GM13977 (cell line): Measurements from ENCODE around the gene GRIPAP1.
A peak's percentile ranks its signal among the peaks of the same experiment; 100 is the strongest.

Experiments used
- DNase-seq: peaks from one replicate; pipeline ENCODE4 v3.0.0; 2012; ENCODE audit warnings: low spot score
- CTCF ChIP-seq: IDR thresholded peaks from 2 replicates; pipeline ENCODE4 v1.5.1; 2012; ENCODE audit warnings: mild to moderate bottlenecking, control low read depth; ENCODE audit not compliant: insufficient read depth; ENCODE audit errors: extremely low read depth, missing control alignments
- in situ Hi-C: fragments of 300-500 bp; cut with MboI; formaldehyde crosslinking; loops from one replicate; pipeline ENCODE4 v1.12.0; 2022; ENCODE audit warnings: low sequenced_read_pairs, low pct_unique_long_range_greater_than_20kb, mixed read lengths, inconsistent platforms; ENCODE audit not compliant: unreplicated experiment

The GRIPAP1 gene

GRCh38 chrX:48960291-48960690, 41.8 kb downstream of the GRIPAP1 start:
- no peak for DNase-seq
- no peak for TF ChIP-seq CTCF
- in situ Hi-C loops: no loop called here

GRCh38 chrX:48958635-48959094, 43.4 kb downstream of the GRIPAP1 start:
- DNase-seq: no peak
- TF ChIP-seq CTCF: no peak
- in situ Hi-C loops: no loop called here

DNA sequence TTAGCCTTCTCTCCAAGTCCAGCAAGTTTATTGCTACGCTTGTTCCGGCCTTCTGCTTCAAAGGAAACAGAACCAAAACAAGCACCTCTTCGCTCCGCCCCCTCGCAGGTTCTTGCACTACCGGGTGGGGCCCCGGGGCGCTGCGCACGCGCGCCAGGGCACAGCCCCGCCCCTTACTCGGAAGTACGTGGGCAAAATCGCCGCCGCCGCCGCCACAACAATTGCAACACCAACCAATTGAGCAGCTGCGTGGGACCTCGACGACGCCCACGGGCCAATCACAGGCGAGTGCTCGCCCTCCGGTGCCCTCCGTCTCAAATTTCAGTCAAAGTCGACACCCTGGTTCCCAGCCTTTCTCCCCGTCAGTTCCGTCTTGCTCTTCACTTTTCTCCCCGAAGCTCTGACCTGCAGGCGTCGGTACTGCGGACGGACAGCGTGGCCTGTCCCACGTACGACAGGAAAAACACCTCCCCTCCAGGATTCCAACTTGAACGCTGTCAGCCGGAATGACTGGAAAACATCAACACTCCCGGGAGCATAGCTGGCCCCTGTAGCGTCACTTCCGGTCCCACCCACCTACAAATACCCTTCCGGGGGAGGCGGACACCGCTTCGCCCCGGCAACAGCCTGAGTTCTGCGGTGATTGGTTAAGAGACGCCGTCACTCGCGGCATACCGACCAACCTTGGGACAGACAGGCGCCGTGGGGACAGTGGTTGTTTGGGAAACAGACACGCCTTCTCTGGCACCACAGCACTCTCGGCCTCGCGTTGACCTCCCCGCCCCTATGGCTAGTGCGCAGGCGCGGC, 44.0 kb downstream of the GRIPAP1 start:
- peak; percentile 92 for DNase-seq
- no peak for TF ChIP-seq CTCF
- in situ Hi-C loops: no loop called here

DNA sequence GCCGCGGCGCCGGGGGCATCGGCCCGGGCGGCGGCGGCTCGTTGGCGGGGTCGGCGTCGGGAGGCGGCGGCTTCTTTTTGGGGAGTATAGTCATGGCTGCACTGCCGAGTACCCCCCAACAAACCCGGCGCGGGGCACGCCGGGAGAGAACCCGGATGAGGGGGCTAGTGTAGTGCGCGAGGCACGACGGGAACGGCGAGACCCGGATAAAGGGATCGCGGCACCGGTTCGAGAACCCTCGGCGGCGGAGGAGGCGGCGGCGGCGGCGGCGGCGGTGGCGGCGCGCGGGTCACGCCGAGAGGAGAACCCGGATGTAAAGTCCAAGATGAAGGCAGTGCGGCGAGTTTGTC, 44.6 kb downstream of the GRIPAP1 start, which contains the start of gene OTUD5:
Gene OTUD5 (minus strand): TSS at position 131 of the 350 bp plus-strand sequence. CDS start 37 bp downstream, at position 94.
- peak; percentile 87 for DNase-seq
- no peak for TF ChIP-seq CTCF
- in situ Hi-C loops: no loop called here

GRCh38 chrX:48956728-48957414, 45.2 kb downstream of the GRIPAP1 start:
- TF ChIP-seq CTCF: no peak
- in situ Hi-C loops: no loop called here
- DNase-seq: no peak

GRCh38 chrX:48948589-48948988, 53.5 kb downstream of the GRIPAP1 start:
- DNase-seq: no peak
- in situ Hi-C loops: no loop called here

More at GRCh38 chrX:48948589-48948988, 53.5 kb downstream of the GRIPAP1 start:
- TF ChIP-seq CTCF: no peak
